ENCODE data around the gene SYT7. TPM values are rescaled to one million over a fixed set of nuclear protein-coding genes. Genes with fewer than 3 reads are reported as not detected.

The SYT7 gene
- total RNA-seq, 3 donors from 2014 or later (not counting 1 experiment from before 2014, with no cell fraction given): 0.07 TPM; not detected in 2

GRCh38 chr11:61609980-61610366 is 29.1 kb upstream of the SYT7 start:
- H3K36me3 Mint-ChIP-seq: no peaks in the 10 kb centered on the region
- 37% methylated on average over 8 of the region's 8 CpGs for WGBS (ENCODE audit: insufficient coverage)
- no peak overlapping the region for H3K27ac ChIP-seq (ENCODE audit: low read length)
- ATAC-seq (no peak), DNase-seq (no peak)
- TF ChIP-seq, protein P1, sequence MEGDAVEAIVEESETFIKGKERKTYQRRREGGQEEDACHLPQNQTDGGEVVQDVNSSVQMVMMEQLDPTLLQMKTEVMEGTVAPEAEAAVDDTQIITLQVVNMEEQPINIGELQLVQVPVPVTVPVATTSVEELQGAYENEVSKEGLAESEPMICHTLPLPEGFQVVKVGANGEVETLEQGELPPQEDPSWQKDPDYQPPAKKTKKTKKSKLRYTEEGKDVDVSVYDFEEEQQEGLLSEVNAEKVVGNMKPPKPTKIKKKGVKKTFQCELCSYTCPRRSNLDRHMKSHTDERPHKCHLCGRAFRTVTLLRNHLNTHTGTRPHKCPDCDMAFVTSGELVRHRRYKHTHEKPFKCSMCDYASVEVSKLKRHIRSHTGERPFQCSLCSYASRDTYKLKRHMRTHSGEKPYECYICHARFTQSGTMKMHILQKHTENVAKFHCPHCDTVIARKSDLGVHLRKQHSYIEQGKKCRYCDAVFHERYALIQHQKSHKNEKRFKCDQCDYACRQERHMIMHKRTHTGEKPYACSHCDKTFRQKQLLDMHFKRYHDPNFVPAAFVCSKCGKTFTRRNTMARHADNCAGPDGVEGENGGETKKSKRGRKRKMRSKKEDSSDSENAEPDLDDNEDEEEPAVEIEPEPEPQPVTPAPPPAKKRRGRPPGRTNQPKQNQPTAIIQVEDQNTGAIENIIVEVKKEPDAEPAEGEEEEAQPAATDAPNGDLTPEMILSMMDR (IDR thresholded peaks at IDR 0.05): no peak
- H3K4me3 Mint-ChIP-seq: no peak overlapping the region
- no peaks in the 10 kb centered on the region for H3K4me1 ChIP-seq (ENCODE audit: control insufficient read depth, insufficient read depth, low read length)
- no peak overlapping the region for H3K4me3 ChIP-seq (ENCODE audit: low read length)
- no peaks in the 10 kb centered on the region for H3K27me3 ChIP-seq (ENCODE audit: control insufficient read depth, insufficient read depth, low read length)
- no peaks in the 10 kb centered on the region for H3K9me3 Mint-ChIP-seq
- no peak overlapping the region for H3K27ac Mint-ChIP-seq
- no peaks in the 10 kb centered on the region for H3K36me3 ChIP-seq (ENCODE audit: control insufficient read depth, insufficient read depth, low read length)
- no peaks in the 10 kb centered on the region for H3K9me3 ChIP-seq (ENCODE audit: control insufficient read depth, insufficient read depth, low read length)
- intact Hi-C loops (cut with micrococcal nuclease): no loop called here
- H3K27me3 Mint-ChIP-seq (ENCODE audit: low read depth in 2 of 2): peaks cover 9 to 16% of the 10 kb centered on the region in 2 donors
- no peaks in the 10 kb centered on the region for H3K4me1 Mint-ChIP-seq

DNA sequence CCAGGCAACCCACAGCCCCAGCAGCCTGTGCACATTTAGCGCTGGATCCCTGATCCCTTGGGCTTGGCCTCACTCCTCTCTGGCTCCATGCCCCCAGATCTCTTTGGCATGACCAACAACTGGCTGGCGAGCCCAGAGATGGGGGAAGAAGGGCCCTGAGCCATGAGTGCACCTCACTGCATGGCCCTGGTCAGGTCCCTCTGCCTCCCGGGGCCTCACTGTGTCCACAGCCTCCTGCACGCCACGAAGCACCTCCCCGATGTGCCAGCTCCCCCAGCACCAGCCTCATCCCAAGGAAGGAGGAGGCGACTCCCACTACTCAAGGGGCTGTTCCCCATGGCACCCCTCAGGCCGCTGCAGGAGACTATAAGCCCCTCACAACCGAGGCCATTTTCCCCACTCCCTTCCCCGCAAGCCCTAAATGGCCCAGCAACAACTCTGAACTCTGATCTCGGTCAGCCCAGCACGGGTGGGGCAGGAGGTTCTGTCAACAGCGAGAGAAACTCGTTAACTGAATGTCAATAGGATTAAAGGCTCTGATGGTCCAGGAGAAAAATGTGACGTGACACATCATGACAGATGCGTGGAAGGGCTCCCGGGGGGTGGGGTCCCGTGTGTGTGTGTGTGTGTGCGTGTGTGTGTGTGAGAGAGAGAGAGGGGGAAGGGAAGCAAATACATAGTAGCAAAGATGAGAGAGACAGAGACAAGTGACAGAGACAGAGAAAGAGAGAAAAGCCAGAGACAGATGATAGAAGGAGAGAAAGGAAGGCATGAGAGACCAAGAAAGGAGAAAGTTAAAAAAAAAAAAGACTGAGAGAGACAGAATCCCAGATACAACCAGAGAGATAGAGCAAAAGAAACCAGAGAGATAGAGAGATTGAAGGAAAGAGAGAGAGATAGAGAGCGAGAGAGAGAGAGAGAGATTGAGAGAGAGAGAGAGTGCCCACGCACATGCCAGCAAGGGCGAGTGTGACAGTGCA is 28.4 kb upstream of the SYT7 start:
- Histone ChIP-seq H3K27ac (ENCODE audit: low read length) (no peak overlapping the region), H3K4me3 (ENCODE audit: low read length) (no peak overlapping the region), H3K9me3 (ENCODE audit: control insufficient read depth, insufficient read depth, low read length) (no peaks in the 10 kb centered on the region), H3K4me1 (ENCODE audit: control insufficient read depth, insufficient read depth, low read length) (no peaks in the 10 kb centered on the region), H3K27me3 (ENCODE audit: control insufficient read depth, insufficient read depth, low read length) (no peaks in the 10 kb centered on the region), H3K36me3 (ENCODE audit: control insufficient read depth, insufficient read depth, low read length) (no peaks in the 10 kb centered on the region)
- no peak overlapping the region for H3K27ac Mint-ChIP-seq
- H3K4me3 Mint-ChIP-seq: no peak overlapping the region
- H3K27me3 Mint-ChIP-seq (ENCODE audit: low read depth in 2 of 2): peaks cover 9 to 14% of the 10 kb centered on the region in 2 donors
- H3K36me3 Mint-ChIP-seq: no peaks in the 10 kb centered on the region
- H3K9me3 Mint-ChIP-seq: no peaks in the 10 kb centered on the region
- no peaks in the 10 kb centered on the region for H3K4me1 Mint-ChIP-seq
- ATAC-seq: no peak
- WGBS (ENCODE audit: insufficient coverage): 67% methylated on average over 22 of the region's 22 CpGs
- TF ChIP-seq, protein P1 (IDR thresholded peaks at IDR 0.05): no peak
- DNase-seq: no peak
- intact Hi-C loops (cut with micrococcal nuclease): no loop called here

DNA sequence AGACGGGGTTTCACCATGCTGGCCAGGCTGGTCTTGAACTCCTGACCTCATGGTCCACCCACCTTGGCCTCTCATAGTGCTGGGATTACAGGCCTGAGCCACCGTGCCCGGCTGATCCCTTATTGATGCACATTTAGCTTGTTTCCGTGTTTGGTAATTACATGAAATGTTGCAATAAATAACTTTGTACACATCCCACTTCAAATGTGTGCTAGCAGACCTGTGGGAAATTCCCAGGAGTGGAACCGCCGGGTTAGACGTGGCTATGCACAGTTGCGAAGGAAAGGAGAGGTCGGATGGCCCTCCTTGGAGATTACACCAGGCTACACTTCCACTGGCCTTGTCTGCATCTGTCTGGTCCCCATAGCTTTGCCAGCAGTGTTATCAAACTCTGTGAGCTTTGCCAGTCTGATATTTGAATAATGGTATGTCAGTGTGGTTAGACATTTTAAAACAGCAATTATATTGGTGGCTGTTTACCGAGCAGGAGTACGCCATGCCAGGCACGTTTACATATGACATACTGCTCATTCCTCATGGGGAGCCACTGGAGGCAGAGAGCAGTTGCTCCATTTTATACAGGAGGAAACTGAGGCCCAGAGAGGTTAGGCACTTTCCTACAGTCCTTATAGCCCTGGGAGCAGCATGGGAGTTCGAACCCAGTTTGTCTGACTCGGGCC is 27.2 kb upstream of the SYT7 start:
- no peaks in the 10 kb centered on the region for H3K36me3 ChIP-seq (ENCODE audit: control insufficient read depth, insufficient read depth, low read length)
- no peaks in the 10 kb centered on the region for H3K27me3 ChIP-seq (ENCODE audit: control insufficient read depth, insufficient read depth, low read length)
- no peak for ATAC-seq
- intact Hi-C loops (cut with micrococcal nuclease): no loop called here
- Mint-ChIP-seq H3K4me3 (no peak overlapping the region), H3K9me3 (no peaks in the 10 kb centered on the region), H3K27ac (no peak overlapping the region), H3K36me3 (no peaks in the 10 kb centered on the region), H3K27me3 (ENCODE audit: low read depth in 2 of 2) (peaks cover 4 to 9% of the 10 kb centered on the region in 2 donors), H3K4me1 (no peaks in the 10 kb centered on the region)
- TF ChIP-seq, protein P1 (IDR thresholded peaks at IDR 0.05): no peak
- H3K4me1 ChIP-seq (ENCODE audit: control insufficient read depth, insufficient read depth, low read length): no peaks in the 10 kb centered on the region
- WGBS (ENCODE audit: insufficient coverage): 86% methylated on average over 14 of the region's 14 CpGs
- no peak for DNase-seq
- H3K4me3 ChIP-seq (ENCODE audit: low read length): no peak overlapping the region
- H3K27ac ChIP-seq (ENCODE audit: low read length): no peak overlapping the region
- no peaks in the 10 kb centered on the region for H3K9me3 ChIP-seq (ENCODE audit: control insufficient read depth, insufficient read depth, low read length)

Measured in natural killer cell (primary cell).